H9 (cell line): ENCODE data around the gene L3HYPDH. TPM values are rescaled to one million over a fixed set of nuclear protein-coding genes. Genes with fewer than 3 reads are reported as not detected.
A peak's percentile ranks its signal among the peaks of the same experiment; 100 is the strongest.

Experiments used
- DNase-seq: peaks from one replicate; pipeline ENCODE4 v3.0.0-alpha.2; 2017
- H2AFZ ChIP-seq: one replicate; pipeline ENCODE4 v1.6.1; 2013; ENCODE audit warnings: mild to moderate bottlenecking, low read length, control low read depth, moderate library complexity
- H2AK5ac ChIP-seq: 2 replicates; pipeline ENCODE4 v1.6.1; 2013; ENCODE audit warnings: low read length, control low read depth, mixed read lengths; ENCODE audit not compliant: insufficient read length
- H2BK120ac ChIP-seq: one replicate; pipeline ENCODE4 v1.6.1; 2013; ENCODE audit warnings: low read depth, mild to moderate bottlenecking, low read length, control low read depth, inconsistent platforms; ENCODE audit not compliant: poor library complexity, severe bottlenecking
- H2BK12ac ChIP-seq: 2 replicates; pipeline ENCODE4 v1.6.1; 2013; ENCODE audit warnings: low read length, control low read depth, mixed read lengths, low read depth; ENCODE audit not compliant: insufficient read length
- H2BK15ac ChIP-seq: 2 replicates; pipeline ENCODE4 v1.6.1; 2013; ENCODE audit warnings: low read depth, low read length, control low read depth
- H2BK20ac ChIP-seq: one replicate; pipeline ENCODE4 v1.6.1; 2013; ENCODE audit warnings: low read depth, mild to moderate bottlenecking, low read length, control low read depth, inconsistent platforms; ENCODE audit not compliant: poor library complexity, severe bottlenecking
- H2BK5ac ChIP-seq: 2 replicates; pipeline ENCODE4 v1.6.1; 2013; ENCODE audit warnings: low read length, control low read depth, mixed read lengths; ENCODE audit not compliant: insufficient read length
- H3K14ac ChIP-seq: 2 replicates; pipeline ENCODE4 v1.6.1; 2013; ENCODE audit warnings: low read length, control low read depth; ENCODE audit not compliant: insufficient read depth
- H3K18ac ChIP-seq: 2 replicates; pipeline ENCODE4 v1.6.1; 2013; ENCODE audit warnings: low read depth, mild to moderate bottlenecking, mixed read lengths, low read length, control low read depth; ENCODE audit not compliant: insufficient read length
- H3K23ac ChIP-seq: 2 replicates; pipeline ENCODE4 v1.6.1; 2013; ENCODE audit warnings: low read length, control low read depth, mixed read lengths, low read depth; ENCODE audit not compliant: insufficient read length
- H3K23me2 ChIP-seq: 2 replicates; pipeline ENCODE4 v1.6.1; 2013; ENCODE audit warnings: low read depth, mild to moderate bottlenecking, mixed read lengths, low read length, control low read depth; ENCODE audit not compliant: insufficient read length, poor library complexity, severe bottlenecking
- H3K27ac ChIP-seq: 2 replicates; pipeline ENCODE4 v1.5.1; 2013; ENCODE audit warnings: low read length, control low read depth, mixed read lengths, low read depth; ENCODE audit not compliant: insufficient read length
- H3K27me3 ChIP-seq: 2 replicates; pipeline ENCODE4 v1.6.1; 2013; ENCODE audit warnings: low read length, control low read depth, inconsistent platforms; ENCODE audit not compliant: insufficient read depth
- H3K4ac ChIP-seq: 2 replicates; pipeline ENCODE4 v1.6.1; 2013; ENCODE audit warnings: low read depth, mild to moderate bottlenecking, control low read depth, inconsistent platforms, low read length, moderate library complexity
- H3K4me1 ChIP-seq: 2 replicates; pipeline ENCODE4 v1.6.1; 2013; ENCODE audit warnings: low read length, control low read depth, inconsistent platforms; ENCODE audit not compliant: insufficient read depth
- H3K4me2 ChIP-seq: 2 replicates; pipeline ENCODE4 v1.6.1; 2013; ENCODE audit warnings: low read length, control low read depth, mixed read lengths; ENCODE audit not compliant: insufficient read length, insufficient read depth
- H3K56ac ChIP-seq: 2 replicates; pipeline ENCODE4 v1.6.1; 2013; ENCODE audit warnings: low read depth, mild to moderate bottlenecking, mixed read lengths, low read length, control low read depth; ENCODE audit not compliant: insufficient read length
- H3K79me1 ChIP-seq: 2 replicates; pipeline ENCODE4 v1.6.1; 2013; ENCODE audit warnings: low read depth, mild to moderate bottlenecking, moderate library complexity, low read length, control low read depth, inconsistent platforms; ENCODE audit not compliant: insufficient read depth, poor library complexity, severe bottlenecking
- H3K79me2 ChIP-seq: 2 replicates; pipeline ENCODE4 v1.6.1; 2013; ENCODE audit warnings: low read length, control low read depth, inconsistent platforms; ENCODE audit not compliant: insufficient read depth
- H3K9ac ChIP-seq: 2 replicates; pipeline ENCODE4 v1.6.1; 2013; ENCODE audit warnings: low read length, control low read depth, mixed read lengths; ENCODE audit not compliant: insufficient read length; ENCODE audit errors: extremely low read depth
- H3K9me3 ChIP-seq: one replicate; pipeline ENCODE4 v1.6.1; 2013; ENCODE audit warnings: low read depth, low read length, inconsistent platforms; ENCODE audit not compliant: control insufficient read depth
- H3T11ph ChIP-seq: one replicate; pipeline ENCODE4 v1.6.1; 2013; ENCODE audit warnings: mild to moderate bottlenecking, low read length, control low read depth, inconsistent platforms
- H4K20me1 ChIP-seq: one replicate; pipeline ENCODE4 v1.6.1; 2013; ENCODE audit not compliant: control insufficient read depth, insufficient read length, insufficient read depth
- H4K5ac ChIP-seq: 2 replicates; pipeline ENCODE4 v1.6.1; 2013; ENCODE audit warnings: low read depth, mild to moderate bottlenecking, mixed read lengths, low read length, control low read depth; ENCODE audit not compliant: insufficient read length
- H4K8ac ChIP-seq: replicated peaks from 2 replicates; pipeline ENCODE4 v1.6.1; 2013; ENCODE audit warnings: low read length, control low read depth, mixed read lengths, low read depth; ENCODE audit not compliant: insufficient read length
- H4K91ac ChIP-seq: 2 replicates; pipeline ENCODE4 v1.6.1; 2013; ENCODE audit warnings: low read depth, mild to moderate bottlenecking, moderate library complexity, mixed read lengths, low read length, control low read depth; ENCODE audit not compliant: insufficient read length
- H3K27ac Mint-ChIP-seq, 3 experiments: 2 replicates in 2 of 3; 3 replicates in 1 of 3; pipeline ENCODE4 v1.8.0; 2020 to 2021; ENCODE audit warnings: mixed read lengths in 3 of 3, mild to moderate bottlenecking in 1 of 3, moderate library complexity in 1 of 3
- H3K27me3 Mint-ChIP-seq: 2 replicates; pipeline ENCODE4 v1.8.0; 2021; ENCODE audit warnings: low read depth, mild to moderate bottlenecking, moderate library complexity, mixed read lengths
- H3K36me3 Mint-ChIP-seq, 3 experiments: 2 replicates in 2 of 3; 3 replicates in 1 of 3; pipeline ENCODE4 v1.8.0; 2020 to 2021; ENCODE audit warnings: low read depth in 3 of 3, mixed read lengths in 3 of 3; ENCODE audit not compliant: insufficient read depth in 1 of 3
- H3K4me1 Mint-ChIP-seq, 2 experiments: 2 replicates each; pipeline ENCODE4 v1.8.0; 2020; ENCODE audit warnings: mixed read lengths in 2 of 2
- H3K4me3 Mint-ChIP-seq, 2 experiments: 2 replicates in 1 of 2; 3 replicates in 1 of 2; pipeline ENCODE4 v1.8.0; 2020 to 2021; ENCODE audit warnings: mild to moderate bottlenecking in 2 of 2, mixed read lengths in 2 of 2, moderate library complexity in 1 of 2
- H3K9me3 Mint-ChIP-seq, 2 experiments: 2 replicates in 1 of 2; 3 replicates in 1 of 2; pipeline ENCODE4 v1.8.0; 2020; ENCODE audit warnings: mild to moderate bottlenecking in 2 of 2, mixed read lengths in 2 of 2, moderate library complexity in 1 of 2
- CTCF ChIP-seq: fragments of 200-600 bp; sonication (generic); conservative IDR thresholded peaks from 3 replicates; pipeline ENCODE4 v1.8.0; 2021; ENCODE audit warnings: antibody characterized with exemption, mild to moderate bottlenecking
- WGBS: extraction: QIAGEN DNeasy Blood & Tissue Kit; methylation state at CpG from one replicate; pipeline ENCODE4 v1.1.7; 2013; ENCODE audit warnings: missing lambda C conversion rate, low lambda C conversion rate, mixed read lengths; ENCODE audit not compliant: insufficient read length; ENCODE audit errors: extremely low coverage; 5-methylcytosine and 5-hydroxymethylcytosine counted together
- total RNA-seq: library from RNA; stranded (reverse); gene quantifications from 2 replicates; pipeline ENCODE4 v1.2.1, GENCODE V29; 2021

L3HYPDH gene
- total RNA-seq, 1 experiment from 2014 or later: 15.7 TPM

DNA sequence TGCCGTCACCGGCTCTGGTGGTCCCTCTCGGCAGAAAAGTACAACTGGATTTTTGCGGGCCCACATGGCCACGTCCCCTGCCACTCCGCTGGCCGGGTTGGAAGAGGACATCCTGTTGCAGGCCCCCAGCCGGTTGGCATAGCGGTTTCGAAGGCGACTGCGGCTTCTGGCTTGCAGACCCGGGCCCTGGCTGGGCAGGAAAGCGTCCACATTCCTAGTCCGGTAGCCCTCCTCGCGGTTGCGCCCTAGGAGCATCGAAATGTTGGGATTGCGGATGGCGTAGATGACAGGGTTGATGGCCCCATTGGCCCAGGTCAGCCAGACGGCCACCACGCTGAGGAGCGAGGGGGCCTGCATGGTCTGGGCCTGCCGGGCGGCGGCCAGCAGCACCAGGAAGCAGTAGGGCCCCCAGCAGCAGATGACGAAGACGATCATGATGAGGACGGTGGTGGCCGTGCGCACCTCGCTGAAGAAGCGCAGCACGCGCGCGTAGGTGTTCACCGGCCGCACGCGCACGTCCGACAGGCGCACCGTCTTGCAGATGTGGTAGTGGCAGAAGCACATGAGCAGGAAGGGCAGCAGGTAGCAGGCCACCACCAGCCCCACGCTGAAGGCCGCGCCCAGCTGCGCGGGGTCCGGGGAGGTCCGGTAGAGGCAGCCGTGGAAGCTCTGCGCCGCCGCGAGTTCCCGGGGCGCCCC lies 20.3 kb downstream of the L3HYPDH start:
- no peak for TF ChIP-seq CTCF
- Histone ChIP-seq H2BK120ac (no peak overlapping the region), H3K23me2 (peaks cover 12% of the 10 kb centered on the region), H2BK15ac (no peak overlapping the region), H3K79me2 (no peaks in the 10 kb centered on the region), H3K4me1 (no peaks in the 10 kb centered on the region), H3K18ac (no peak overlapping the region), H3K9me3 (no peaks in the 10 kb centered on the region), H3K4ac (no peak overlapping the region), H4K91ac (no peak overlapping the region), H4K20me1 (no peaks in the 10 kb centered on the region), H2BK12ac (no peak overlapping the region), H3K27me3 (peaks cover 3% of the 10 kb centered on the region; the same call in 1 of the 2 replicates), H3T11ph (no peak overlapping the region), H3K79me1 (no peaks in the 10 kb centered on the region), H4K8ac (no peak overlapping the region), H4K5ac (no peak overlapping the region), H3K4me2 (peak overlapping the region; percentile 36), H2AFZ (no peak overlapping the region), H3K23ac (no peak overlapping the region), H3K27ac (no peak overlapping the region), H2BK20ac (no peak overlapping the region), H2AK5ac (no peak overlapping the region), H2BK5ac (no peak overlapping the region), H3K9ac (no peak overlapping the region), H3K14ac (no peak overlapping the region), H3K56ac (no peak overlapping the region)
- Mint-ChIP-seq H3K36me3 (peaks cover 0 to 6% (median 0%) of the 10 kb centered on the region in 3 experiments; a peak in 3 of 7 replicates), H3K27ac (no peak overlapping the region), H3K27me3 (peaks cover 25% of the 10 kb centered on the region), H3K4me1 (peaks cover 9 to 12% of the 10 kb centered on the region in 2 experiments), H3K9me3 (no peaks in the 10 kb centered on the region), H3K4me3 (peak overlapping the region; percentile 75 to 87)
- no CpG with 5 or more reads among the region's 60 CpGs for WGBS
- DNase-seq: peak; percentile 59
